D721Med (cell line): ENCODE results near the gene S1PR4.
"Not testable (repeated sequence)": the region's sequence is repeated elsewhere in the genome, so short reads cannot be mapped to it uniquely, and the experiment has no call there.

Experiments used
- DNase-seq: peaks from one replicate; pipeline ENCODE4 v3.0.0; 2011; ENCODE audit warnings: low spot score; ENCODE audit not compliant: insufficient read length
- FAIRE-seq: peaks from 2 replicates; lab custom pipeline; 2011; peaks lifted over from hg19 to GRCh38; lab: Jason Lieb, UNC
- TF ChIP-seq, protein P1 (sequence below): IDR thresholded peaks from 2 replicates; pipeline ENCODE4 v1.5.1; 2012; ENCODE audit warnings: mild to moderate bottlenecking, control low read depth; ENCODE audit not compliant: insufficient read depth; ENCODE audit errors: missing control alignments

The S1PR4 gene

DNA sequence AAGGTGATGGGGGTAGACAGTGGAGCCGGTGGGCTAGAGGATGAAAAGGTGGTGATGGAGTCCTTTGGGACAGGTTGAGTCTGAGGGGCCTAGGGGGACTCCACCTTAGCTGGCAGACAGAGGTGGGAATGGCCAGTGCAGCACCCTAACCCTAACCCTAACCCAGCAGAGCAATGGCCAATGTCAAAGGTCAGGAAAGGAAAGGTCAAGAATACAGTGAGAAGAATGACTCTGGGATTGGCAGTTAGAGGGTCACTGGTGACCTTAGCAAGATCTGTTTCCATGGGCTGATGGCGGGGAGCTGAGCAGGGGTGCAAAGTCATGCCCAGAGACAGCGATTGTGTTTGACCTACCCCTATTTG is 26.2 kb upstream of the S1PR4 start:
- FAIRE-seq (no peak), DNase-seq (no peak)
- TF ChIP-seq, protein P1, sequence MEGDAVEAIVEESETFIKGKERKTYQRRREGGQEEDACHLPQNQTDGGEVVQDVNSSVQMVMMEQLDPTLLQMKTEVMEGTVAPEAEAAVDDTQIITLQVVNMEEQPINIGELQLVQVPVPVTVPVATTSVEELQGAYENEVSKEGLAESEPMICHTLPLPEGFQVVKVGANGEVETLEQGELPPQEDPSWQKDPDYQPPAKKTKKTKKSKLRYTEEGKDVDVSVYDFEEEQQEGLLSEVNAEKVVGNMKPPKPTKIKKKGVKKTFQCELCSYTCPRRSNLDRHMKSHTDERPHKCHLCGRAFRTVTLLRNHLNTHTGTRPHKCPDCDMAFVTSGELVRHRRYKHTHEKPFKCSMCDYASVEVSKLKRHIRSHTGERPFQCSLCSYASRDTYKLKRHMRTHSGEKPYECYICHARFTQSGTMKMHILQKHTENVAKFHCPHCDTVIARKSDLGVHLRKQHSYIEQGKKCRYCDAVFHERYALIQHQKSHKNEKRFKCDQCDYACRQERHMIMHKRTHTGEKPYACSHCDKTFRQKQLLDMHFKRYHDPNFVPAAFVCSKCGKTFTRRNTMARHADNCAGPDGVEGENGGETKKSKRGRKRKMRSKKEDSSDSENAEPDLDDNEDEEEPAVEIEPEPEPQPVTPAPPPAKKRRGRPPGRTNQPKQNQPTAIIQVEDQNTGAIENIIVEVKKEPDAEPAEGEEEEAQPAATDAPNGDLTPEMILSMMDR, result no peak

DNA sequence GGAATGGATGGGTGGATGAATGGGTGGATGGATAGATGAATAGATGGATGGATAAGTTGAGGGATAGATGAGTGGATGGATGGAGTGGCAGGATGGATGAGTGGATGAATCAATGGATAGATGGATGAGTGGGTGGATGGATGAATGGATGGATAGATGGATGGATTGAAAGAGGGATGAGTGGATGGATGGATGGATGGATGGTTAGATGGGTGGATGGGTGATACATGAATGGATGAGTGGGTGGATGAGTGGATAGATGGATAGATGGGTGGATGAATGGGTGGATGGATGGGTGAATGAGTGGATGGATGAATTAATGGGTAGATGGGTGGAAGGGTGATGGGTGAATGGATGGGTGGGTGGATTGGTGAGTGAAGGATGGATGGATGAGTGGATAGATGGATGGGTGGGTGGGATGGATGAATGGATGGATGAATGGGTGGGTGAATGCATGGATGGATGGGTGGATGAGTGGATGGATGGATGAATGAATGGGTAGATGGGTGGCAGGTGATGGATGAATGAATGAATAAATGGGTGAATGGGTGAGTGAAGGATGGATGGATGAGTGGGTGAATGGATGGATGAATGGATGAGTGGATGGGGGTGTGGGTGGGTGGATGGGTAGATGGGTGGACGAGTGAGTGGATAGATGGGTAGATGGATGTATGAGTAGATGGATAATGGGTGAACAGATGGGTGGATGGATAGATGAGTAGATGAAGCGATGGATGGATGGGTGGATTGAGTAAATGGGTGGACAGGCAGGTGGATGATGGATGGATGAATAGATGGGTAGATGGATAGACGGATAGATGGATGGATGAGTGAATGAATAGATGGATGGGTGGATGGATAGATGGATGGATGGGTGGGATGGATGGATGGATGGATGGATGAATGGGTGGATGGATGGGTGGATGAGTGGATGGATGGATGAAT is 25.0 kb upstream of the S1PR4 start:
- TF ChIP-seq, protein P1, result no peak
- DNase-seq, result no peak
- FAIRE-seq, result no peak

DNA sequence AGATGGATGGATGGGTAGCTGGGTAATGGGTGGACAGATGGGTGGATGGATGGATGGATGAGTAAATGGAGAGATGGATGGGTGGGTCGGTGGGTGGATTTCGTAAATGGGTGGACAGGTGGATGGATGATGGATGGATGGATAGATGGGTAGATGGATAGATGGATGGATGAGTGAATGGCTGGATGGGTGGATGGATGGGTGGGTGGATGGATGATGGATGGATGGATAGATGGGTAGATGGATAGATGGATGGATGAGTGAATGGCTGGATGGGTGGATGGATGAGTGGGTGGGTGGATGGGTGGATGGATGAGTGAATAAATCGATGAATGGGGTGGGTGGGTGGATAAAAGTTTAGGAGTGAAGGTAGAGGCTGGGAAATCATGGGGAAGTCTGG is 24.1 kb upstream of the S1PR4 start:
- not testable (repeated sequence) for DNase-seq, FAIRE-seq

DNA sequence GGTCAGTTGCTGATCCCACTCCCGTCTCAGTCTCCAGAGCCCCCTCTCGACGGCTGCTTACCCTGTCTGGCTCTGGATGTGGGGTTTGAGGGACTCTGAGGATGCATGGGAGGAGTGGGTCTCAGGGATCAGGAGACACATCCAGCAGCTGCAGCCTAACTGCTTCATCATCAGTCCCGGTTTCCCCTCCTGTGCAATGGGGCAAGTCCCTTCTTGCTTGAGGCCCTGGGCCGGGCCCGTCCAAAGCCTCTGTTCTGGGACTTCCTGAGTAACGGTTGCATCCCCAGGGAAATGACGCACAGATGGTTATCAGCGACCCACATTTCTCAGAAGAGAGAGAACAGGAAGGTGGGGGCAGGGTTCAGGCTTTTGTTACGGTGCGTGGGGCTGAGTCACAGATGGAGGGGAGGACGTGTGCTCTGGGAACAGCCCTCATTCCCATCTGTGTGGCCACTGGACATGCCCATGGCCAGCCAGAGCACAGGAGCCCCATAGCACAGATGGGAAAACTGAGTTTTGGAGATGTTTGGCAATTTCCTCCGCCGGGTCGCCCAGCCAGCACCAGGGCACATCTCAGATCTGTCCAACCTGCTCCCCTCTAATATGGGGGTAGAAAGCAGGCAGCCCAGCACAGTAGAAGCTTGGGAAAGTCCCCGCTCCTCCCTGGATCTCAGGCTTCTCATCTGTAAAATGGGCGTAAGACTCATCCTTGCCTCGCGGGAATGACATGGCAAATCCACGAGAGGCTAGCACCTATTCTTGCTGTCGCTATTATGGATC is 23.4 kb upstream of the S1PR4 start:
- FAIRE-seq (no peak), DNase-seq (no peak)
- TF ChIP-seq, protein P1, result no peak

DNA sequence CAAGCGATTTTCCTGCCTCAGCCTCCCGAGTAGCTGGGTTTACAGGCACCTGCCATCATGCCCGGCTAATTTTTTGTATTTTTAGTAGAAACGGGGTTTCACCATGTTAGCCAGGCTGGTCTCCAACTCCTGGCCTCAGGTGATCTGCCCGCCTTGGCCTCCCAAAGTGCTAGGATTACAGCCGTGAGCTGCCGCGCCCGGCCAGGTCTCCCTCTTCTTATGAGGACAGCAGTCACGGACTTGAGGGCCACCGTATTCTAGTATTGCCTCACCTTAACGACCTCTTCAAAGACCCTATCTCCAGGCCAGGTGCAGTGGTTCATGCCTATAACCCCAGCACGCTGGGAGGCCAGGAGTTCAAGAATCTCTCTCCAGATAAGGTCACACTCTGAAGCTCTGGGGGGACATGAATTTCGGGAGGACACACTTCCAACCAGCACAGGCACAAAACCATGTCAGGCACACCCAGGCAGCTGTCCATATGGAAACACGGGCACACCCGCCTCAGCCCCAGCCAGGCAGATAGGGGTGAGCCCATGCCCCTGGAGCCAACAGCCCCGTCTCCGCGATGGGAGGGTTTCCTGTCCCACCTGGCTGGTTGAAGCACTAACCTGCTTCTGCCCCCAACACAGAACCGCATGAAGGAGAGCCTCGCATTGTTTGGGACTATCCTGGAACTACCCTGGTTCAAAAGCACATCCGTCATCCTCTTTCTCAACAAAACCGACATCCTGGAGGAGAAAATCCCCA is 21.3 kb upstream of the S1PR4 start:
- DNase-seq, result no peak
- FAIRE-seq, result no peak
- TF ChIP-seq, protein P1, result no peak

DNA sequence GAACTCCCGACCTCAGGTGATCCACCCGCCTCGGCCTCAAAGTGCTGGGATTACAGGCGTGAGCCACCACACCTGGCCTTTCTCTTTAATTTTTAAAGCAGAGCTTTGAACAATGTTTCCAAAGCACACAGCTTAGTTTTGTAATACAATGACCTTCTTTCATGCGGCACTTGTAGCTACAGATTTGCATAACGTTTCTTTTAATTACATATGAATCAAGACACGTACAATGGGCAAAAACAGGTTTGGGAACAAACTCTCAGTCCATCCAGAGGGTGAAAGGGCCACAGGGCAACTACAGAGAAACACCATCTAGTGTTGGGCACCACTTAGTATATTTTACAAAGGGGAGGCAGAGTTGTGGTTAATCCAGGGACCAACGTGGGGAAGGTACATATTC is 19.0 kb upstream of the S1PR4 start:
- TF ChIP-seq, protein P1, result no peak
- FAIRE-seq, result no peak
- DNase-seq, result no peak

DNA sequence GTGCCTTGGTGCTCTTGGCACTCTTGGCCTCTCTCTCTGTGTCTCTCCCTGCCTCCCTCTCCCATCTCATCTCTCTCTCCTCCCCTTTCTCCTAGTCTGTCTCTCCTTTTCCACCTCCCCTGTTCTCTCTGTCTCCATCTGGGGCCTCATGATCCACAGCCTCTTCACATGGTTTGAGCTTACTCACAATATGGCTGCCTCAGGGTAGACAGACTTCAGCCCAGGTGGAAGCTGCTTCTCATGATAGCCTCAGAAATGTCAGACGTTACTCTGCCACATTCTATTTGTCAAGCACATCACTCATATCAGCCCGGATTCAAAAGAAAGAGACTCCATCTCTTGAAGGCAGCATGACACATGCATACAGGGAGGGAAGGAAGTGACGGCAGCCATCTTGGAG is 18.4 kb upstream of the S1PR4 start:
- TF ChIP-seq, protein P1, result no peak
- no peak for FAIRE-seq
- no peak for DNase-seq
